Endothelial cell of umbilical vein (primary cell): ENCODE results near the gene ESAM. TPM values are rescaled to one million over a fixed set of nuclear protein-coding genes. Genes with fewer than 3 reads are reported as not detected.

Experiments used
- BruUV-seq: library from RNA; stranded (reverse); fragments of 400-500 nt; replicated peaks from 2 replicates; lab custom pipeline; 2021; lab: Mats Ljungman, UMichigan
- CTCF ChIA-PET: fragments of 300-600, 350-600 bp; sonication (Branson Sonifier 250); formaldehyde crosslinking; loops from one replicate; lab custom pipeline; 2021; ENCODE audit warnings: antibody characterized with exemption, inconsistent platforms; lab: Charles Lee
- POLR2A ChIA-PET: fragments of 300-600, 350-600 bp; sonication (Branson Sonifier 250); formaldehyde crosslinking; loops from one replicate; lab custom pipeline; 2021; ENCODE audit warnings: antibody characterized with exemption, inconsistent platforms; lab: Charles Lee
- DNase-seq: peaks from one replicate; pipeline ENCODE4 v3.0.0-alpha.2; 2011; ENCODE audit warnings: low read depth, low spot score
- FAIRE-seq: peaks from 2 replicates; lab custom pipeline; 2011; peaks lifted over from hg19 to GRCh38; lab: Jason Lieb, UNC
- H2AFZ ChIP-seq: 2 replicates; pipeline ENCODE4 v1.6.0; 2012; ENCODE audit warnings: low read depth, low read length, control low read depth, inconsistent platforms
- H3K27ac ChIP-seq: 2 replicates; pipeline ENCODE4 v1.5.1; 2011; ENCODE audit warnings: low read depth, mild to moderate bottlenecking, control low read depth, low read length, moderate library complexity; ENCODE audit not compliant: insufficient read depth
- H3K27me3 ChIP-seq, 2 experiments: 2 replicates each; pipeline versions ENCODE4 v1.6.0 to v1.6.1; 2011; ENCODE audit warnings: low read length in 2 of 2, mixed read lengths in 1 of 2; ENCODE audit not compliant: control insufficient read depth in 2 of 2, insufficient read depth in 2 of 2
- H3K36me3 ChIP-seq, 2 experiments: 2 replicates in 1 of 2; 3 replicates in 1 of 2; pipeline ENCODE4 v1.5.1; 2011; ENCODE audit warnings: low read length in 2 of 2, mild to moderate bottlenecking in 1 of 2, moderate library complexity in 1 of 2; ENCODE audit not compliant: control insufficient read depth in 2 of 2, insufficient read depth in 2 of 2; ENCODE audit errors: extremely low read depth in 1 of 2
- H3K4me1 ChIP-seq: 3 replicates; pipeline ENCODE4 v1.5.1; 2011; ENCODE audit warnings: mild to moderate bottlenecking, low read length; ENCODE audit not compliant: control insufficient read depth, insufficient read depth; ENCODE audit errors: extremely low read depth
- H3K4me2 ChIP-seq: 2 replicates; pipeline ENCODE4 v1.6.1; 2011; ENCODE audit warnings: low read length, control low read depth, mixed read lengths; ENCODE audit not compliant: insufficient read depth
- H3K4me3 ChIP-seq, 3 experiments: fragments of 200-600 bp in 1 of 3; sonication (generic), shearing (Covaris generic) in 1 of 3; replicated peaks in 1 of 3; 2 replicates each; pipeline ENCODE4 v1.5.1; 2011 to 2016; ENCODE audit warnings: control low read depth in 3 of 3, low read length in 3 of 3, mild to moderate bottlenecking in 2 of 3, inconsistent platforms in 1 of 3, low read depth in 1 of 3, moderate library complexity in 1 of 3; ENCODE audit not compliant: insufficient read depth in 1 of 3
- H3K79me2 ChIP-seq: 2 replicates; pipeline ENCODE4 v1.6.0; 2012; ENCODE audit warnings: low read length, inconsistent platforms; ENCODE audit not compliant: control insufficient read depth, insufficient read depth
- H3K9ac ChIP-seq: replicated peaks from 2 replicates; pipeline ENCODE3; 2011; ENCODE audit warnings: low read length, control low read depth; ENCODE audit not compliant: insufficient read depth; ENCODE audit errors: extremely low read depth
- H3K9me1 ChIP-seq: replicated peaks from 3 replicates; pipeline ENCODE4 v1.6.0; 2011; ENCODE audit warnings: mild to moderate bottlenecking, low read length; ENCODE audit not compliant: control insufficient read depth, insufficient read depth; ENCODE audit errors: extremely low read depth
- H3K9me3 ChIP-seq: replicated peaks from 2 replicates; pipeline ENCODE4 v1.5.1; 2012; ENCODE audit warnings: low read length, inconsistent platforms; ENCODE audit not compliant: control insufficient read depth, insufficient read depth
- H4K20me1 ChIP-seq: replicated peaks from 2 replicates; pipeline ENCODE3; 2011; ENCODE audit warnings: mild to moderate bottlenecking, low read length; ENCODE audit not compliant: control insufficient read depth, insufficient read depth; ENCODE audit errors: extremely low read depth
- EZH2 ChIP-seq: IDR thresholded peaks from 2 replicates; pipeline ENCODE4 v1.6.1; 2012; ENCODE audit warnings: borderline replicate concordance, low read depth, mild to moderate bottlenecking, moderate library complexity, low read length, inconsistent platforms; ENCODE audit not compliant: severe bottlenecking
- FOS ChIP-seq: IDR thresholded peaks from 2 replicates; pipeline ENCODE4 v1.6.1; 2011; ENCODE audit warnings: mild to moderate bottlenecking, low read length, moderate library complexity, borderline replicate concordance; ENCODE audit not compliant: insufficient read depth
- GATA2 ChIP-seq: IDR thresholded peaks from 2 replicates; pipeline ENCODE4 v1.7.0; 2011; ENCODE audit warnings: low read depth, mild to moderate bottlenecking, moderate library complexity, mixed read lengths, low read length; ENCODE audit not compliant: insufficient read length, insufficient read depth
- JUN ChIP-seq: IDR thresholded peaks from 2 replicates; pipeline ENCODE4 v1.6.1; 2011; ENCODE audit warnings: borderline replicate concordance, low read depth; ENCODE audit not compliant: insufficient read length, insufficient read depth
- MYC ChIP-seq: IDR thresholded peaks from one replicate; pipeline ENCODE4 v1.6.1; 2011; ENCODE audit warnings: mild to moderate bottlenecking, low read depth, low read length
- POLR2A ChIP-seq: IDR thresholded peaks from 2 replicates; pipeline ENCODE4 v1.6.1; 2012; ENCODE audit warnings: low read depth, mild to moderate bottlenecking, control low read depth, low read length
- POLR2AphosphoS5 ChIP-seq: IDR thresholded peaks from 2 replicates; pipeline ENCODE4 v1.6.1; 2012; ENCODE audit warnings: low read depth, mild to moderate bottlenecking, control low read depth, low read length, moderate library complexity; ENCODE audit not compliant: insufficient read depth
- dilution Hi-C: fragments of 300-500 bp; cut with MboI; formaldehyde crosslinking; loops from one replicate; pipeline ENCODE4 v1.15.0; 2019; ENCODE audit warnings: low sequenced_read_pairs; ENCODE audit not compliant: extremely low pct_ligation_motif_present
- intact Hi-C: fragments of 100-400 bp; cut with micrococcal nuclease; formaldehyde crosslinking; loops from one replicate; pipeline ENCODE4 v1.10.0; 2022
- polyA plus RNA-seq, 4 experiments: library from polyadenylated mRNA; depleted of rRNA in 3 of 4; stranded (reverse) in 3 of 4; unstranded in 1 of 4; fragments of >200 nt; gene quantifications; 2 replicates each; pipeline versions ENCODE4 v1.2.1 to v1.2.3, GENCODE V29; 2011 to 2012; ENCODE audit warnings: missing spikeins in 1 of 4
- total RNA-seq: library from RNA; stranded (reverse); gene quantifications from 2 replicates; pipeline ENCODE4 v1.2.3, GENCODE V29; 2021
- TF ChIP-seq, protein P1 (sequence below), 2 donors: IDR thresholded peaks; 1 replicate in 1 of 2; 2 replicates in 1 of 2; pipeline ENCODE4 v1.5.1; 2011; ENCODE audit warnings: low read length in 2 of 2, mild to moderate bottlenecking in 2 of 2, moderate library complexity in 2 of 2, control low read depth in 1 of 2, inconsistent platforms in 1 of 2, low read depth in 1 of 2; ENCODE audit not compliant: insufficient read depth in 1 of 2; ENCODE audit errors: extremely low read depth in 1 of 2
- TF ChIP-seq, protein P2 (sequence below): IDR thresholded peaks from 2 replicates; pipeline ENCODE4 v1.6.1; 2011; ENCODE audit not compliant: insufficient read depth, insufficient read length

Gene ESAM
- total and polyA plus RNA-seq, 2 donors (not counting 3 experiments of a cell fraction or from before 2014, with no cell fraction given) = 273 to 383 TPM

DNA sequence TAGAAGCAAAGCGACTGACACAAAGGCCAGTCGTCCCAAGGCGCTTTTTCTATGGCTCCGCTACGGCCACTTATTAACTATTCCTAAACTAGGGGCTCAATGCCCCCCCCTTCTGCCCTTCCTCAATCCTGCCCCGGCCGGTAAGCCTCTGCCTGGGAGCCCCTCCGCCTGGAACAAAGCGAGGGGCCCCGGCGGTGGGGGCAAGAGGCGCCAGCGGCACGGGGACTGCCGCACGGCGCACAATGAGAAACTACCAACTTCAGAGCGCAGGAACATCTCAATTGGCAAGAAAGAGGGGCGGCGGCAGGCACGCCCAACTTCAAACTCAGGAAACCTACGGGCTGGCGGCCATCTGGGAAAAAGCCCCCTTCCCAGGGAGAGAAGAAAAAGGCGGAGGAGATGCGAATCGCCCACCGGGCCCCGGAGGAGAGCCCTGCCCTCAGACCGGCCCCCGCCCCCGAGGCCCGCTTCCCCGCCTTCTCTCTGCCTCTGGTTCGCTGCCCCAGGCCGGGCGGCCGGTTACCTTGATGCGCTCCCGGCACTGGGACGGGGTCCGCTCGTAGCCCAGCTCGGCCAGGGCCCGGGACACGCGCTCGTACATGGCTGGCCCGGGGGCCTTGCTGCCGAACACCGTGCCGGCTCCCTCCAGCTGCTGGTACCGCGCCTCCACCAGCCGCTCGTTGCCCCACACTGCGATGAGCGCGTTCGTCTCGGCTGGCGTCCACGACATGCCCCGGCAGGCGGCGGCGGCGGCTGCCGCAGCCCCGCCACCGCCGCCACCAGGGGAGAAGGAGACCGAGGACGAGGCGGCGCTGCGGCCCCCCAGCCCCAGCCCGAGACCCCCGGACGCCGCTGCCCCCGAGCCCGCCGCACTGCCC is 37.5 kb upstream of the ESAM start:
- H3K9me1 ChIP-seq = no peaks in the 10 kb centered on the region
- POLR2A ChIA-PET = interaction anchor here (0.5 to 1.6 kb wide), 6 partner anchors 14 to 84 kb away, joined by 3 to 6 read pairs (median 4); no protein-coding TSS in a partner anchor
- H3K79me2 ChIP-seq = peaks cover 54% of the 10 kb centered on the region
- no peaks in the 10 kb centered on the region for H3K36me3 ChIP-seq
- no peaks in the 10 kb centered on the region for H4K20me1 ChIP-seq
- no peaks in the 10 kb centered on the region for H3K9me3 ChIP-seq
- BruUV-seq = no TSS peak
- dilution Hi-C loops (no loop called here), intact Hi-C loops (loop anchor here (1.0 to 2.0 kb wide), 4 partner anchors 38 to 126 kb away; partner anchors contain the start of genes SIAE and SPA17)
- no peaks in the 10 kb centered on the region for H3K27me3 ChIP-seq
- peak overlapping the region; percentile 81 for H3K27ac ChIP-seq
- H3K9ac ChIP-seq = peak overlapping the region; percentile 84
- peak overlapping the region; percentile 21 for H2AFZ ChIP-seq
- peak; percentile 56 for DNase-seq
- peaks cover 20% of the 10 kb centered on the region for H3K4me1 ChIP-seq
- peak overlapping the region; percentile 66 for H3K4me2 ChIP-seq
- CTCF ChIA-PET = interaction anchor here (0.6 to 10.2 kb wide), 20 partner anchors 14 to 156 kb away, joined by 3 to 191 read pairs (median 8); partner anchors contain the start of genes ESAM and ROBO3
- FAIRE-seq = peak; percentile 4
- TF ChIP-seq JUN = no peak
- TF ChIP-seq, protein P1, sequence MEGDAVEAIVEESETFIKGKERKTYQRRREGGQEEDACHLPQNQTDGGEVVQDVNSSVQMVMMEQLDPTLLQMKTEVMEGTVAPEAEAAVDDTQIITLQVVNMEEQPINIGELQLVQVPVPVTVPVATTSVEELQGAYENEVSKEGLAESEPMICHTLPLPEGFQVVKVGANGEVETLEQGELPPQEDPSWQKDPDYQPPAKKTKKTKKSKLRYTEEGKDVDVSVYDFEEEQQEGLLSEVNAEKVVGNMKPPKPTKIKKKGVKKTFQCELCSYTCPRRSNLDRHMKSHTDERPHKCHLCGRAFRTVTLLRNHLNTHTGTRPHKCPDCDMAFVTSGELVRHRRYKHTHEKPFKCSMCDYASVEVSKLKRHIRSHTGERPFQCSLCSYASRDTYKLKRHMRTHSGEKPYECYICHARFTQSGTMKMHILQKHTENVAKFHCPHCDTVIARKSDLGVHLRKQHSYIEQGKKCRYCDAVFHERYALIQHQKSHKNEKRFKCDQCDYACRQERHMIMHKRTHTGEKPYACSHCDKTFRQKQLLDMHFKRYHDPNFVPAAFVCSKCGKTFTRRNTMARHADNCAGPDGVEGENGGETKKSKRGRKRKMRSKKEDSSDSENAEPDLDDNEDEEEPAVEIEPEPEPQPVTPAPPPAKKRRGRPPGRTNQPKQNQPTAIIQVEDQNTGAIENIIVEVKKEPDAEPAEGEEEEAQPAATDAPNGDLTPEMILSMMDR (IDR thresholded peaks at IDR 0.05; ENCODE audit: extremely low read depth in 1 of 2, insufficient read depth in 1 of 2, low read depth in 1 of 2, low read length in 2 of 2) = no peak
- TF ChIP-seq MYC = no peak
- TF ChIP-seq POLR2AphosphoS5 = no peak
- no peak for TF ChIP-seq POLR2A
- no peak for TF ChIP-seq FOS
- TF ChIP-seq EZH2 = no peak
- TF ChIP-seq GATA2 = no peak
- TF ChIP-seq, protein P2, sequence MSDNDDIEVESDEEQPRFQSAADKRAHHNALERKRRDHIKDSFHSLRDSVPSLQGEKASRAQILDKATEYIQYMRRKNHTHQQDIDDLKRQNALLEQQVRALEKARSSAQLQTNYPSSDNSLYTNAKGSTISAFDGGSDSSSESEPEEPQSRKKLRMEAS = no peak
- H3K4me3 ChIP-seq = peak overlapping the region; percentile 59 to 98 (median 62)
